Measurements from ENCODE around the gene CCDC148. TPM values are rescaled to one million over a fixed set of nuclear protein-coding genes. Genes with fewer than 3 reads are reported as not detected.
A peak's percentile ranks its signal among the peaks of the same experiment; 100 is the strongest.

The CCDC148 gene
- total RNA-seq, 1 experiment from 2014 or later, result 0.11 TPM

DNA sequence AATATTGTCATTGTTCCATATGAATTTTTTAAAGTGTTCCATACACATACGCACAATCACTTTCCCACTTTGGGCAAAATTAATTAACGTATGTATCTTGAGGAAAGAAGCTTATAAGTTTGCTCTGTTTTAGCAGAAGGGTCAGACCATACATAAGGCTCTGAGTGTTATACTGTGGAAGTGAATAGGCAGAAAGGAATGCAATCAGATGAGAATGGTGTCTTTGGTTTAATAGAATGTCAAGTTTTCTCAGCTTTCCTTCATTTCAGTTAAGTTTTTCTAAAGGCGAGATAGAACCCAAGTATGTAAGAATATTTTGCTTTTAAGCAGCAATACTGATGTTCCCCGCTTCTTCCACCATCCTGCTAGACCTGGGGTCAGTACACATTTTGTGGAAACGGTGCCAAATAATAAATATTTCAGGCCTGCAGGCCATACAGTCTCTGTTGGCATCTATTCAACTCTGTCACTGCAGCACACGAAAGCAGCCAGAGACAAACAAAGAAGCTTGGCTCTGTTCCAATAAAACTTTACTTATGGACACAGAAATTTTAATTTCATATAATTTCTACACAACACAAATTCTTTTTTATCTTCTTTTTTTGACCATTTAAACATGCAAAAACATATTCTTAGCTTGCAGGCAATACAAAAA lies 254.3 kb downstream of the CCDC148 start:
- Histone ChIP-seq H3K36me3 (ENCODE audit: low read depth, low read length) (no peaks in the 10 kb centered on the region), H3K27ac (ENCODE audit: low read length) (no peak overlapping the region), H3F3A (ENCODE audit: low read length, unreplicated experiment) (no peaks in the 10 kb centered on the region), H4K20me1 (ENCODE audit: low read length) (no peaks in the 10 kb centered on the region), H3K4me2 (ENCODE audit: low read length) (peak overlapping the region; percentile 11; the same call in 1 of the 2 replicates), H3K9me3 (ENCODE audit: low read length) (no peaks in the 10 kb centered on the region), H3K9me2 (replicated peaks; ENCODE audit: low read length) (no peaks in the 10 kb centered on the region), H3K4me1 (ENCODE audit: insufficient read depth, low read length) (peaks cover 11% of the 10 kb centered on the region), H3K9ac (ENCODE audit: low read length) (no peak overlapping the region), H3K4me3 (ENCODE audit: low read length) (no peak overlapping the region), H3K79me2 (ENCODE audit: low read length) (no peaks in the 10 kb centered on the region), H3K27me3 (ENCODE audit: low read length) (no peaks in the 10 kb centered on the region), H2AFZ (ENCODE audit: low read length) (no peak overlapping the region)
- POLR2A ChIA-PET (ENCODE audit: unreplicated experiment), result no interaction called here
- DNase-seq (peak; percentile 47), ATAC-seq (peak; percentile 22; the same call in 1 of the 2 replicates)
- intact Hi-C loops (cut with micrococcal nuclease), result no loop called here
- CTCF ChIA-PET, result no interaction called here
- BruUV-seq (replicated peaks), result no TSS peak
- TF ChIP-seq EZH2phosphoT487 (IDR thresholded peaks at IDR 0.05; ENCODE audit: borderline replicate concordance, low read length) (no peak), EZH2 (IDR thresholded peaks at IDR 0.05; ENCODE audit: low read length, unreplicated experiment) (no peak), CTCF (conservative IDR thresholded peaks at IDR 0.05; ENCODE audit: low read depth, low read length) (no peak)

DNA sequence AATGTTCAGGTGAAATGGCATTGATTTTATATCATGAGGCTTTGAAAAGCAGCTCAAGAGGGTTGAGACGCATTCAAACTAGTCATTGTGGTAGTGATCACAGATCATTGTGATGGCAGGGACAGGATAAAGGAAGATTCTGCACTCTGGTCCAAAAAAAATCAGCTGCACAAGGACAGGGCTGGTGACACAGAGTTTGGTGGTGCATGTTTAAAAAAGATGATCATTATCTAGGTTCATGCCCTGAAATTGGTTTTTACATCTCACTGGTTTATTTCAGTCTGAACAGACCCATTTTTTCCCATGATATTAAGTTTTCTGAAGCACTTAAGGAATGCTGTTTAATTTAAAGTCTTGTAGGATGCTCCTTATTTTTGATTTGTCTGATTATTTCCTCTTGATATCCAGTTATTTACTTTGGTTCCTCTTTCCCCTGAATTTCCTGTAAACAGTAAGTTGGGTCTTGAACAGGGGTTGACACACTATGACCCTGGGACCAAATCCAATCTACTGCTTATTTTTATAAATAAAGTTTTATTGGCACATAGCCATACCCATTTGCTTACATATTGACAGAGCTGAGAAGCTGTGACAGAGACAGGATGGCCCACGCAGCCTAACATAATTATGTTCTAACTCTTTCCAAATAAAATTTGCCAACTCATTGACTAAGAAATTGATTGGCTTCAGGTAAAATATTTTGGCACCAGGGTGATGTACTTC lies 256.5 kb downstream of the CCDC148 start:
- Histone ChIP-seq H3K79me2 (ENCODE audit: low read length) (no peaks in the 10 kb centered on the region), H2AFZ (ENCODE audit: low read length) (no peak overlapping the region), H3K36me3 (ENCODE audit: low read depth, low read length) (no peaks in the 10 kb centered on the region), H3K9me2 (replicated peaks; ENCODE audit: low read length) (no peaks in the 10 kb centered on the region), H3F3A (ENCODE audit: low read length, unreplicated experiment) (no peaks in the 10 kb centered on the region), H3K4me3 (ENCODE audit: low read length) (no peak overlapping the region), H3K9me3 (ENCODE audit: low read length) (no peaks in the 10 kb centered on the region), H4K20me1 (ENCODE audit: low read length) (no peaks in the 10 kb centered on the region), H3K4me1 (ENCODE audit: insufficient read depth, low read length) (peaks cover 11% of the 10 kb centered on the region), H3K27ac (ENCODE audit: low read length) (no peak overlapping the region), H3K4me2 (ENCODE audit: low read length) (no peak overlapping the region), H3K9ac (ENCODE audit: low read length) (no peak overlapping the region), H3K27me3 (ENCODE audit: low read length) (no peaks in the 10 kb centered on the region)
- TF ChIP-seq EZH2phosphoT487 (IDR thresholded peaks at IDR 0.05; ENCODE audit: borderline replicate concordance, low read length), result no peak
- TF ChIP-seq EZH2 (IDR thresholded peaks at IDR 0.05; ENCODE audit: low read length, unreplicated experiment), result no peak
- TF ChIP-seq CTCF (conservative IDR thresholded peaks at IDR 0.05; ENCODE audit: low read depth, low read length), result no peak
- no TSS peak for BruUV-seq (replicated peaks)
- CTCF ChIA-PET, result no interaction called here
- DNase-seq, result no peak
- no peak for ATAC-seq
- POLR2A ChIA-PET (ENCODE audit: unreplicated experiment), result interaction anchor here (0.7 kb wide), 1 partner anchor 76 kb away, joined by 3 read pairs; no protein-coding TSS in a partner anchor
- intact Hi-C loops (cut with micrococcal nuclease), result no loop called here

GRCh38 chr2:158197940-158198339 lies 258.6 kb downstream of the CCDC148 start:
- CTCF ChIA-PET, result no interaction called here
- Histone ChIP-seq H3K27me3 (ENCODE audit: low read length) (no peaks in the 10 kb centered on the region), H3K4me3 (ENCODE audit: low read length) (no peak overlapping the region), H3K4me1 (ENCODE audit: insufficient read depth, low read length) (peaks cover 11% of the 10 kb centered on the region), H2AFZ (ENCODE audit: low read length) (no peak overlapping the region), H3K27ac (ENCODE audit: low read length) (no peak overlapping the region), H3K9ac (ENCODE audit: low read length) (no peak overlapping the region), H3K9me3 (ENCODE audit: low read length) (no peaks in the 10 kb centered on the region), H3K9me2 (replicated peaks; ENCODE audit: low read length) (no peaks in the 10 kb centered on the region), H3F3A (ENCODE audit: low read length, unreplicated experiment) (no peaks in the 10 kb centered on the region), H3K36me3 (ENCODE audit: low read depth, low read length) (no peaks in the 10 kb centered on the region), H3K4me2 (ENCODE audit: low read length) (no peak overlapping the region), H4K20me1 (ENCODE audit: low read length) (no peaks in the 10 kb centered on the region), H3K79me2 (ENCODE audit: low read length) (no peaks in the 10 kb centered on the region)
- no TSS peak for BruUV-seq (replicated peaks)
- ATAC-seq (no peak), DNase-seq (peak; percentile 35)
- intact Hi-C loops (cut with micrococcal nuclease), result no loop called here
- POLR2A ChIA-PET (ENCODE audit: unreplicated experiment), result no interaction called here
- TF ChIP-seq CTCF (conservative IDR thresholded peaks at IDR 0.05; ENCODE audit: low read depth, low read length) (no peak), EZH2phosphoT487 (IDR thresholded peaks at IDR 0.05; ENCODE audit: borderline replicate concordance, low read length) (no peak), EZH2 (IDR thresholded peaks at IDR 0.05; ENCODE audit: low read length, unreplicated experiment) (no peak)

Data from PC-3 (cell line).